Epithelial cell of esophagus (primary cell): ENCODE measurements around the gene TMEM117.
"Not testable (repeated sequence)": the region's sequence is repeated elsewhere in the genome, so short reads cannot be mapped to it uniquely, and the experiment has no call there.

ENCODE experiments used
- DNase-seq: peaks from one replicate; pipeline ENCODE4 v3.0.0; 2010; ENCODE audit warnings: low read depth
- H3K4me3 ChIP-seq: 2 replicates; pipeline ENCODE4 v1.5.1; 2011; ENCODE audit warnings: mild to moderate bottlenecking, low read length, control low read depth
- TF ChIP-seq, protein P1 (sequence below): IDR thresholded peaks from 2 replicates; pipeline ENCODE4 v1.5.1; 2011; ENCODE audit warnings: low read depth, mild to moderate bottlenecking, low read length, control low read depth, inconsistent platforms; ENCODE audit not compliant: insufficient read depth; ENCODE audit errors: missing control alignments

The TMEM117 gene

DNA sequence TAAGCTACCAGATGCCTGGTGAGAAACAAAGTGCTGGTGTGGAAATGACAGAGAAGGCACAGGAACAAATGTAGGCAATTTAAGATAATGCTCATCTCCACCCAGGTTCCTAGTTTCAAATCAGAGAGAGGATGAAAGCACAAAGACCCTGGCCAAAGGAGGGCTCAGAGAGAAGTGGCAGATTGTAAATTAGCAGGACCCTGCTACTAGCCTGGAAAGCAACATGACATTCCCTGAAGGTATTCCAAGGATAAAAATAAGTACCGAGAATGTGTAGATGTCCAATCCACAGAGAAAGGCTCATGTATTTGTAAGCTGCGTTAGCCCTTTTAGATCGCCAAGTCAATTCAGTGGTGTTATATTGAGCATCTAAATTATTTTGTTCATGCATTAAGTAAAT lies 324.0 kb downstream of the TMEM117 start:
- no peak overlapping the region for H3K4me3 ChIP-seq
- TF ChIP-seq, protein P1, sequence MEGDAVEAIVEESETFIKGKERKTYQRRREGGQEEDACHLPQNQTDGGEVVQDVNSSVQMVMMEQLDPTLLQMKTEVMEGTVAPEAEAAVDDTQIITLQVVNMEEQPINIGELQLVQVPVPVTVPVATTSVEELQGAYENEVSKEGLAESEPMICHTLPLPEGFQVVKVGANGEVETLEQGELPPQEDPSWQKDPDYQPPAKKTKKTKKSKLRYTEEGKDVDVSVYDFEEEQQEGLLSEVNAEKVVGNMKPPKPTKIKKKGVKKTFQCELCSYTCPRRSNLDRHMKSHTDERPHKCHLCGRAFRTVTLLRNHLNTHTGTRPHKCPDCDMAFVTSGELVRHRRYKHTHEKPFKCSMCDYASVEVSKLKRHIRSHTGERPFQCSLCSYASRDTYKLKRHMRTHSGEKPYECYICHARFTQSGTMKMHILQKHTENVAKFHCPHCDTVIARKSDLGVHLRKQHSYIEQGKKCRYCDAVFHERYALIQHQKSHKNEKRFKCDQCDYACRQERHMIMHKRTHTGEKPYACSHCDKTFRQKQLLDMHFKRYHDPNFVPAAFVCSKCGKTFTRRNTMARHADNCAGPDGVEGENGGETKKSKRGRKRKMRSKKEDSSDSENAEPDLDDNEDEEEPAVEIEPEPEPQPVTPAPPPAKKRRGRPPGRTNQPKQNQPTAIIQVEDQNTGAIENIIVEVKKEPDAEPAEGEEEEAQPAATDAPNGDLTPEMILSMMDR = no peak
- DNase-seq = no peak

DNA sequence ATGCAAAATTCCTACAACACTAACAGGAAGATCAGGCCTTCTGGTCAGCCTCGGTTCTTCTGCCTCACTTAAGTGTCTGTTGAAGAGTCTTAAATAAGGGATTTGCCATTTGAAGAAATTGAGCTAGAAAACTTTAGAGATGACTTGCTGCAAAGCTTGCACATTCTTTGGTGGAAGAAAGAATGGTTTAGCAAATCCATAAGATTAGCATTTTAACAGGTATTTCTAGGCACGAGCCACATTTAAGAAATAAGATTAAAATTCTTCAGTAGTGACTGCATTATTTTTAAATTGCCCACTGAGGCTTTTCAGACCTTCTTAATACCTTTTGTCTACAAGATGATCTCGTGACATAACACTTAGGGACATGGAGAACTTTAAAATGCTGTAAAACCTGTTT lies 327.1 kb downstream of the TMEM117 start:
- TF ChIP-seq, protein P1 = no peak
- DNase-seq = no peak
- no peak overlapping the region for H3K4me3 ChIP-seq

DNA sequence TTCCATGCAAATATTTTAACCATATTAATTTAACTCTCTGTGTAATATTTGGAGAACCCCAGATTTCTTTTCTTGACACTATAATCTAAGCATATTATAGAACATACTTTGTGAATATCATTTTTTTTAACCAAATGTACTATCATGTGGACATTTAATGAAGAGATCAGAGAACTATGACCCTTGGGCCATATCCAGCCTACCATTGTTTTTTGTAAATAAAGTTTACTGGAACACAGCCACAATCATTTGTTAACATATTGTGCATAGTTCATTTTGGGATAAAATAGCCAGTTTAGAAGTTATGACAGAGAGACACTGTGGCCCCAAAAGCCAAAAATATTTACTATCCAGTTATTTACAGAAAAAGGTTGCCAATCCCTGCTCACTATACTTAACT lies 338.2 kb downstream of the TMEM117 start:
- DNase-seq = no peak
- no peak overlapping the region for H3K4me3 ChIP-seq
- TF ChIP-seq, protein P1 = no peak

DNA sequence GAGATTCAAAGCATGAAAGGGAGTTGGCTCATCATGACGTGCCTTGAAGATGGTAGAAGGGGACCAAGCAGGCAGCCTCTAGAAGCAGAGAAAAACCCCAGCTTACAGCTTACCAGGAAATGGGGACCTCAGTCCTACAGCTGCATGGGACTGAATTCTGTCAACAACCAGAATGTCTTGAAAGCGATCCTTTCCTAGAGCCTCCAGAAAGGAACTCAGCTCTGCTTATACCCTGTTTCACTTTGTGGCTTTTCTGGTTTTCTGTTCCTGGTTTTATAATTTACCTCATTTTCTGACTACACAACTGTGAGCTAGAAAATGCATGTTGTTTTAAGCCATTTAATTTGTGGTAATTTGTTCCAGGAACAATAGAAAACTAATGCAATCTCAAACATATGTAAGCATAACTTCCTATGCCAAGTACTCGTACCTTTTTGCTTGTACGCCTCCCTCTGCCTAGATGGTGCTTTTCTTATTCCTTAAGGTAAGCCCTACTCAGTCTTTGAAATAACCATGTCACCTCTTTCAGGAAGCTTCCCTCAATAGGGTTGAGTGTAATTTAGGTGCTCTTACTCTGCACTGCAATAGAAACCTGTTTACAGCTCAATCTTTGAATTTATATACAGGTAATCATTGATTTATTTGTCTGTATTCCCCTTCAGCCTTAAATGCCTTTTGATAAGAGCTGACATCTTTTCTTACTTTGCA lies 348.8 kb downstream of the TMEM117 start:
- TF ChIP-seq, protein P1 = no peak
- no peak for DNase-seq

DNA sequence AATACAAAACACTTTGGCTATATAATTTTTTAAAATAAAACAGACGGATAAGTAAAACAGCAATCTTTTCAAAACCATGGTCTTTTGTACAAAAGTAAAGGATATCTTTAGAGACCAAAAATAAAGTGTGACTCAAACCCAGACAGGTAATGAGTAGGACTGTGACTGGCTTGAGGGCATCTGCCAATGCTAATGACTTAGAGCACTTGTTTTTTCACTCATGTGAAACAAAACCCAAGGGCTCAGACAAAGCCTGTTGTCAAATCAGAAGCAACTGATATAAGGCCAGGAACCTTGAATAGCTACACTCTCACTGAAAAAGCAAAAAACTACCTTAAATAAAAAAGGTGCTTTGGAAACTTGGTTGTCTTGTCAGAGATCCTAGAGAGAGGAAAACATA lies 357.4 kb downstream of the TMEM117 start:
- peak; percentile 42 for DNase-seq
- TF ChIP-seq, protein P1 = no peak
- no peak overlapping the region for H3K4me3 ChIP-seq

More for the DNA sequence above, 348.8 kb downstream of the TMEM117 start:
- no peak overlapping the region for H3K4me3 ChIP-seq

DNA sequence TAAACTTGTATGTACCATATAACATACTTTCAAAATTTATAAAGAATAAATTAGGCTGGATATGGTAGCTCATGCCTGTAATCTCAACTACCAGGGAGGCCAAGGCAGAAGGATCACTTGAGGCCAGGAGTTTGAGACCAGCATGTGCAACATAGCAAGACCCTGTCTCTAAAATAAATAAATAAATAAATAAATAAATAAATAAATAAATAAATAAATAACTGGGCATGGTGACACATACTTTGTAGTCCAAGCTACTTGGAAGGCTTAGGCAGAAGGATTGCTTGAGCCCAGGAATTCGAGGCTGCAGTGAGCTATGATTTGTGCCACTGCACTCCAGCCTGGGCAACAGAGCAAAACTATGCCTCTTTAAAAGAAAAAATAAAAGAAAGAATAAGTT lies 359.8 kb downstream of the TMEM117 start:
- DNase-seq, H3K4me3 ChIP-seq: not testable (repeated sequence)

DNA sequence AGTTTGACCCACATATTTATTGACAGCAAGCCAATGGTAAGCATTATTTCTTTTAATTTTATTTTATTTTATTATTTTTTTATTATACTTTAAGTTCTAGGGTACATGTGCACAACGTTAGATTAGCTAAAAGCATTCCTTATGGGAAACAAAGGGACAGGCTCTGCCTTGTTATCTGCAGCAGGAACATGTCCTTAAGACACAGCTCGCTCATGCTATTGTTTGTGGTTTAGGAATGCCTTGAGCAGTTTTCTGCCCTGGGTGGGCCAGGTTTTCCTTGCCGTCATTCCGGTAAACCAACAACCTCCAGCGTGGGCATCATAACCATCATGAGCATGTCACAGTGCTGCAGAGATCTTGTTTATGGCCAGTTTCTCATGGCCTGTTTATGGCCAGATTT lies 370.2 kb downstream of the TMEM117 start:
- H3K4me3 ChIP-seq = no peak overlapping the region
- TF ChIP-seq, protein P1 = no peak
- DNase-seq = no peak
